Measurements from ENCODE around the gene CCR5.
"Not testable (repeated sequence)": the region's sequence is repeated elsewhere in the genome, so short reads cannot be mapped to it uniquely, and the experiment has no call there.

CCR5 gene

GRCh38 chr3:46383211-46383950 lies 12.6 kb downstream of the CCR5 start:
- no peak overlapping the region for H3K4me3 Mint-ChIP-seq
- peaks cover 7% of the 10 kb centered on the region for H3K27me3 Mint-ChIP-seq (ENCODE audit: low read depth)
- peaks cover 10% of the 10 kb centered on the region for H3K4me1 Mint-ChIP-seq
- H3K36me3 Mint-ChIP-seq (ENCODE audit: low read depth), result no peaks in the 10 kb centered on the region
- TF ChIP-seq CTCF (IDR thresholded peaks at IDR 0.05; ENCODE audit: unreplicated experiment in 3 of 3), result no peak
- peaks cover 3% of the 10 kb centered on the region for H3K9me3 Mint-ChIP-seq
- H3K27ac Mint-ChIP-seq, result no peak overlapping the region

- Mint-ChIP-seq H3K4me3 (no peak overlapping the region), H3K4me1 (peaks cover 9% of the 10 kb centered on the region), H3K36me3 (ENCODE audit: low read depth) (no peaks in the 10 kb centered on the region), H3K27ac (no peak overlapping the region), H3K27me3 (ENCODE audit: low read depth) (peaks cover 6% of the 10 kb centered on the region), H3K9me3 (peaks cover 3% of the 10 kb centered on the region)
- TF ChIP-seq CTCF (IDR thresholded peaks at IDR 0.05; ENCODE audit: unreplicated experiment in 3 of 3), result no peak
Observed at GRCh38 chr3:46383951-46384330, 13.2 kb downstream of the CCR5 start.

- TF ChIP-seq CTCF (IDR thresholded peaks at IDR 0.05; ENCODE audit: unreplicated experiment in 3 of 3), result no peak
- H3K27me3 Mint-ChIP-seq (ENCODE audit: low read depth), result peaks cover 6% of the 10 kb centered on the region
- no peaks in the 10 kb centered on the region for H3K36me3 Mint-ChIP-seq (ENCODE audit: low read depth)
- H3K27ac Mint-ChIP-seq, result no peak overlapping the region
- no peak overlapping the region for H3K4me3 Mint-ChIP-seq
- peaks cover 3% of the 10 kb centered on the region for H3K9me3 Mint-ChIP-seq
- peaks cover 2% of the 10 kb centered on the region for H3K4me1 Mint-ChIP-seq
Observed at GRCh38 chr3:46386205-46386604, 15.5 kb downstream of the CCR5 start.

- not testable (repeated sequence) for H3K4me3 Mint-ChIP-seq; H3K36me3 Mint-ChIP-seq (ENCODE audit: low read depth); H3K9me3 Mint-ChIP-seq; H3K27ac Mint-ChIP-seq; H3K4me1 Mint-ChIP-seq
- H3K27me3 Mint-ChIP-seq (ENCODE audit: low read depth), result peaks cover 19% of the 10 kb centered on the region
Observed at GRCh38 chr3:46388847-46389246, 18.1 kb downstream of the CCR5 start.

GRCh38 chr3:46389306-46389705 lies 18.6 kb downstream of the CCR5 start:
- no peak overlapping the region for H3K4me3 Mint-ChIP-seq
- peaks cover 3% of the 10 kb centered on the region for H3K9me3 Mint-ChIP-seq
- TF ChIP-seq CTCF (IDR thresholded peaks at IDR 0.05; ENCODE audit: unreplicated experiment in 3 of 3), result no peak
- H3K36me3 Mint-ChIP-seq (ENCODE audit: low read depth), result no peaks in the 10 kb centered on the region
- H3K27ac Mint-ChIP-seq, result no peak overlapping the region
- H3K27me3 Mint-ChIP-seq (ENCODE audit: low read depth), result peaks cover 24% of the 10 kb centered on the region
- no peaks in the 10 kb centered on the region for H3K4me1 Mint-ChIP-seq

- H3K27ac Mint-ChIP-seq; H3K4me1 Mint-ChIP-seq; H3K9me3 Mint-ChIP-seq; H3K4me3 Mint-ChIP-seq; H3K36me3 Mint-ChIP-seq (ENCODE audit: low read depth): not testable (repeated sequence)
- peaks cover 35% of the 10 kb centered on the region for H3K27me3 Mint-ChIP-seq (ENCODE audit: low read depth)
Observed at GRCh38 chr3:46391526-46391925, 20.8 kb downstream of the CCR5 start.

GRCh38 chr3:46393011-46393410 lies 22.3 kb downstream of the CCR5 start:
- TF ChIP-seq CTCF (IDR thresholded peaks at IDR 0.05; ENCODE audit: unreplicated experiment in 3 of 3), result no peak
- Mint-ChIP-seq H3K4me3 (no peak overlapping the region), H3K27me3 (ENCODE audit: low read depth) (peaks cover 48% of the 10 kb centered on the region), H3K36me3 (ENCODE audit: low read depth) (no peaks in the 10 kb centered on the region), H3K27ac (no peak overlapping the region), H3K9me3 (peaks cover 4% of the 10 kb centered on the region), H3K4me1 (no peaks in the 10 kb centered on the region)
